HAP-1 (cell line): ENCODE measurements around the gene KCNK7.

Experiments
- DNase-seq, 2 experiments: peaks; one replicate each; pipeline ENCODE4 v3.0.0-alpha.2; 2016 to 2020; ENCODE audit warnings: low spot score in 2 of 2
- H3K27me3 ChIP-seq: fragments of 250-450 bp; sonication (Bioruptor Pico); 2 replicates; pipeline ENCODE4 v1.5.1; 2020; ENCODE audit warnings: low read depth, mild to moderate bottlenecking, moderate library complexity
- H3K36me3 ChIP-seq: fragments of 250-450 bp; sonication (Bioruptor Pico); replicated peaks from 2 replicates; pipeline ENCODE4 v1.5.1; 2020; ENCODE audit warnings: mild to moderate bottlenecking
- H3K4me1 ChIP-seq: fragments of 250-450 bp; sonication (Bioruptor Pico); 2 replicates; pipeline ENCODE4 v1.5.1; 2020; ENCODE audit warnings: mild to moderate bottlenecking
- H3K4me3 ChIP-seq: fragments of 250-450 bp; sonication (Bioruptor Pico); 2 replicates; pipeline ENCODE4 v1.5.1; 2020; ENCODE audit warnings: mild to moderate bottlenecking, moderate library complexity
- H3K9me3 ChIP-seq: fragments of 250-450 bp; sonication (Bioruptor Pico); 2 replicates; pipeline ENCODE4 v1.5.1; 2020; ENCODE audit warnings: mild to moderate bottlenecking, moderate library complexity
- in situ Hi-C: fragments of 300-500 bp; cut with MboI; formaldehyde crosslinking; loops from 3 replicates; pipeline ENCODE4 v1.14.3; 2020; ENCODE audit warnings: low sequenced_read_pairs, inconsistent platforms, mixed read lengths

The KCNK7 gene

DNA sequence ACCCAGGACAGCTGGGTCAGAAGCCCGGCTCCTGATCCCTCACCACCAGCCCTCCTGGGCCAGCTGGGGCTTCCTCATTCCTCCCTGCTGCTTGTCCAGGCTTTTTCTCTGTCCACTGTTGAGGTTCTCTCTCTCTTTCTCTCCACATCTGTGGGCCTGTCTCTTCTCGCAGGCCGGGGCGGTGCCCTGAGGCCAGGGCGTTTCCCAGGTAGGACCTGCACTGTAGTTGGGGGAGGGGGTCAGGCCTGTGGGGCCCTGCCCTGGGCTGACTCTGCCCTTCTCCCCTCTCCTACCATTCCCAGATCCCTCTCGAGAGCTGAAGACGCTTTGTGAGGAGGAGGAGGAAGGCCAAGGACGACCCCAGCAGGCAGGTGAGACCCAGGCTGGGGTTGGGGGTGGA is 14.8 kb downstream of the KCNK7 start:
- Histone ChIP-seq H3K4me1 (no peaks in the 10 kb centered on the region; the same call in 1 of the 2 replicates), H3K4me3 (no peak overlapping the region), H3K9me3 (no peaks in the 10 kb centered on the region), H3K27me3 (no peaks in the 10 kb centered on the region), H3K36me3 (no peaks in the 10 kb centered on the region; the same call in 1 of the 2 replicates)
- no peak for DNase-seq
- in situ Hi-C loops: no loop called here

DNA sequence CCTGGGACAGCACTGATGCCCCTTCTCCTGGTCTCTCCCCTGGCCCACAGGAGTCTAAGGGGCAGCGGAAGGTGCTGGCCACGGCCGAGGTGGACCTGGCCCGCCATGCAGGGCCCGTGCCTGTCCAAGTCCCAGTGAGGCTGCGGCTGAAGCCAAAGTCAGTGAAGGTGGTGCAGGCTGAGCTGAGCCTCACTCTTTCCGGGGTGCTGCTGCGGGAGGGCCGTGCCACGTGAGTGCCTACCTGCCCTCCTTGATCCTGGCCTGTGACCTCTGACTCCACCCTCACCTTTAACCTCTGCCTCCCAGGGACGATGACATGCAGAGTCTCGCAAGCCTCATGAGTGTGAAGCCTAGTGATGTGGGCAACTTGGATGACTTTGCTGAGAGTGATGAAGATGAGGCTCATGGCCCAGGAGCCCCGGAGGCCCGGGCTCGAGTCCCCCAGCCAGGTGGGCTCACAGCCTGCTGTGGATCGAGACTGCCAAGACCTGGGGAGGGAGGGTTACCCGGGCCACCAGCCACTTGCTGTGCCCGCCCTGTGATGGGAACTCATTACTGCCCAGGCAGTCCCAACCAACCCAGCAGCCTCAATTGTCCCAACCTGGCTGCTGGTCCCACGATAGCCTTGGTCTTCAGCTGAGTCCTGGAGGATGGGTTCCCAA is 15.4 kb downstream of the KCNK7 start:
- H3K4me1 ChIP-seq: no peaks in the 10 kb centered on the region; the same call in 1 of the 2 replicates
- no peaks in the 10 kb centered on the region for H3K9me3 ChIP-seq
- no peaks in the 10 kb centered on the region; the same call in 1 of the 2 replicates for H3K36me3 ChIP-seq
- in situ Hi-C loops: no loop called here
- no peak for DNase-seq
- H3K4me3 ChIP-seq: no peak overlapping the region
- H3K27me3 ChIP-seq: no peaks in the 10 kb centered on the region

GRCh38 chr11:65579291-65579690 is 16.3 kb downstream of the KCNK7 start:
- no peaks in the 10 kb centered on the region for H3K9me3 ChIP-seq
- in situ Hi-C loops: no loop called here
- no peak for DNase-seq
- no peaks in the 10 kb centered on the region; the same call in 1 of the 2 replicates for H3K4me1 ChIP-seq
- no peaks in the 10 kb centered on the region; the same call in 1 of the 2 replicates for H3K36me3 ChIP-seq
- no peaks in the 10 kb centered on the region for H3K27me3 ChIP-seq
- no peak overlapping the region for H3K4me3 ChIP-seq

DNA sequence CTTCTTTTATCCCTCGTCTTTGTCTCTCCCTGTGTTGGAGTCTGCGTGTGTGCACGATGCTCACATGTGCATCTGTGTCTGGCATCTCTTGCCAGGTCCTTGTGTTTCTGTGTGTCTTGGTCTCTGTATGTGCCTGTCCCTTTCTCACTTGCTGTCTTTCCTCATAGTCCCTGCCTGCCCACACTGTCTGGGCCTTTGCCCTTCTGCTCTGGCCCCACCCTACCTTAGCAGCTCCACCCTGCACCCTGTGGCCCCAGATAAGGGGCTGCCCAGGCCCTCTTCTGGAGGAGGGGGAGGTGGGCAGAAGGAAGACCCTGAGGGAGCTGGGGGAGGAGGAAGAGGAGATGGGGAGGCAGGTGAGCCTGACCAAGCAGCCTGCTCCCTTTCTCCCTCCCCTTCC is 16.9 kb downstream of the KCNK7 start:
- Histone ChIP-seq H3K27me3 (no peaks in the 10 kb centered on the region), H3K9me3 (no peaks in the 10 kb centered on the region), H3K4me3 (no peak overlapping the region), H3K36me3 (peaks cover 2% of the 10 kb centered on the region), H3K4me1 (peaks cover 3% of the 10 kb centered on the region)
- DNase-seq: no peak
- in situ Hi-C loops: no loop called here

- H3K27me3 ChIP-seq: no peaks in the 10 kb centered on the region
- in situ Hi-C loops: no loop called here
- no peak overlapping the region for H3K4me3 ChIP-seq
These were observed 17.5 kb downstream of the KCNK7 start for GRCh38 chr11:65578134-65578533.

DNA sequence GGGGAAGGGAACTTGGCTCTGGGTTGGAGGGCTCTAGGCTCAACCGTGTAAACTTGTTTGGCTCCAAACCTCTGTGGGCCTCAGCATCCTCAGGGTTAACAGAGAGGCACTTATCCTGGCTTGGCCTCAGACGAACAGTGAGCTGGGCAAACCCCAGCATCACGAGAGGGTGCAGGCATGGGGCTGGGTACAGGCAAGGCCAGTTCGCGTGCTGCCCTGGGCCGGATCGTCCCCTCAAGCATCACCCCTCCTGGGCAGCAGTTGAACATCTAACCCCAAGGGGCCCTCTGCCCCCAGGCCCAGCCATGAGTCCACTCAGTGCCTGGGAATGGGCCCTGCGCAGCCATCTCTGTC is 17.9 kb downstream of the KCNK7 start:
- H3K36me3 ChIP-seq: peaks cover 7% of the 10 kb centered on the region
- in situ Hi-C loops: no loop called here
- no peaks in the 10 kb centered on the region for H3K27me3 ChIP-seq
- peaks cover 11% of the 10 kb centered on the region for H3K4me1 ChIP-seq
- no peaks in the 10 kb centered on the region for H3K9me3 ChIP-seq
- no peak overlapping the region for H3K4me3 ChIP-seq
- DNase-seq: no peak

More at GRCh38 chr11:65578134-65578533, 17.5 kb downstream of the KCNK7 start:
- no peak for DNase-seq
- H3K36me3 ChIP-seq: peaks cover 7% of the 10 kb centered on the region
- H3K9me3 ChIP-seq: no peaks in the 10 kb centered on the region
- peaks cover 9% of the 10 kb centered on the region for H3K4me1 ChIP-seq

- Histone ChIP-seq H3K27me3 (no peaks in the 10 kb centered on the region), H3K36me3 (peaks cover 7% of the 10 kb centered on the region), H3K4me1 (peaks cover 12% of the 10 kb centered on the region), H3K4me3 (peak overlapping the region; percentile 98), H3K9me3 (no peaks in the 10 kb centered on the region)
- in situ Hi-C loops: no loop called here
- no peak for DNase-seq
These were observed 18.5 kb downstream of the KCNK7 start for GRCh38 chr11:65576867-65577755.

GRCh38 chr11:65576232-65576866 is 19.3 kb downstream of the KCNK7 start:
- Histone ChIP-seq H3K9me3 (no peaks in the 10 kb centered on the region), H3K36me3 (peaks cover 7% of the 10 kb centered on the region), H3K4me3 (peak overlapping the region; percentile 98), H3K4me1 (peaks cover 20% of the 10 kb centered on the region), H3K27me3 (no peaks in the 10 kb centered on the region)
- in situ Hi-C loops: no loop called here
- DNase-seq: no peak

- peaks cover 7% of the 10 kb centered on the region for H3K36me3 ChIP-seq
- in situ Hi-C loops: no loop called here
- peak within 1 kb of the TSS; percentile 98 for H3K4me3 ChIP-seq
- H3K9me3 ChIP-seq: no peaks in the 10 kb centered on the region
- H3K27me3 ChIP-seq: no peaks in the 10 kb centered on the region
- peak; percentile 29 to 79 for DNase-seq
- peaks cover 25% of the 10 kb centered on the region for H3K4me1 ChIP-seq
These were observed 19.9 kb downstream of the KCNK7 start, which contains the start of gene EHBP1L1 for GRCh38 chr11:65575568-65576231. Gene EHBP1L1, plus strand, starts transcription at chr11:65576053. Its CDS starts 250 bp downstream, at chr11:65576303.

GRCh38 chr11:65574811-65575567 is 20.6 kb downstream of the KCNK7 start:
- H3K4me3 ChIP-seq: peak overlapping the region; percentile 98
- H3K4me1 ChIP-seq: peaks cover 25% of the 10 kb centered on the region
- in situ Hi-C loops: no loop called here
- peaks cover 9% of the 10 kb centered on the region for H3K36me3 ChIP-seq
- no peaks in the 10 kb centered on the region for H3K9me3 ChIP-seq
- peak in 1 of 2 experiments; percentile 52 for DNase-seq
- no peaks in the 10 kb centered on the region for H3K27me3 ChIP-seq

DNA sequence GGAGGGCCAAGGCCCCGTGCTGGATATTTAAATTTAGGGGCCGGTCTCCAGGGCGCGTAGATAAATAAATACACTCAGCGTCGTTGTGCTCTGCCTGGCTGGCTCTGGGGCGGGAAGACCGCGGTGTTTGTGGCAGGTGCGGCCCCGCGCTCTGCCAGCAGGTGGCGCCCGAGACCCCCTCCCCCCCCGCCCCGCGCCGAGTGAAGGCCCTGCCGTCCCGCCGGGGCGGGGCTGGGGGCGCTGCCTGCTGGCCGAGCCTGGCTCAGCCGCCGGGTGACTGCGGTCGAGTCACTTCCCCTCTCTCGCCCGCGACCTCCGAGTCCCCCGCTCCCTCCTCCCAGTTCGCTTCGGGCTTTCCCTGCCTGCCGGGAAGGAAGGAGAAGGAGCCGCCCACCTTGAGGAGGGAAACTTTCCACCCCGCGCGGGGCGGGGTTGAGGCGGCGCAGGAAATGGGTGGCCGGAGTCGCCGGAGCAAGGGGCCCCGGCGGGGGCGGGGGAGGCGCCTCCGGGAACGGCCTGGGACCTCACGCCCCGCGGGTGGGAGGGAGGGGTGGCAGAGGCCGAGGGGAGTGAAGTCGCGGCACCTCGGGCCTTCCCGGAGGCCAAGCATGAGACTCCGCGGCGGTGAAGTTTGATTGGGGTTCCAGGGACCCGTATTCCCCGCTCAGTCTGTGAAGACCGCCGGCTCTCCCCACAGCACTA is 21.3 kb downstream of the KCNK7 start:
- Histone ChIP-seq H3K4me1 (peaks cover 27% of the 10 kb centered on the region), H3K36me3 (peaks cover 9% of the 10 kb centered on the region), H3K4me3 (peak overlapping the region; percentile 98), H3K9me3 (no peaks in the 10 kb centered on the region), H3K27me3 (no peaks in the 10 kb centered on the region)
- in situ Hi-C loops: no loop called here
- peak; percentile 84 to 93 for DNase-seq

GRCh38 chr11:65573391-65574079 is 22.1 kb downstream of the KCNK7 start:
- no peak for DNase-seq

More at GRCh38 chr11:65573391-65574079, 22.1 kb downstream of the KCNK7 start:
- peak overlapping the region; percentile 98 for H3K4me3 ChIP-seq
- H3K4me1 ChIP-seq: peaks cover 27% of the 10 kb centered on the region
- no peaks in the 10 kb centered on the region for H3K27me3 ChIP-seq
- H3K36me3 ChIP-seq: peaks cover 9% of the 10 kb centered on the region
- in situ Hi-C loops: no loop called here
- H3K9me3 ChIP-seq: no peaks in the 10 kb centered on the region
